K562 (cell line): ENCODE measurements around the gene WDR93. TPM values are rescaled to one million over a fixed set of nuclear protein-coding genes. Genes with fewer than 3 reads are reported as not detected.

Experiments
- ATAC-seq: fragments of 200-7000 bp; cut with Tn5 transposase; 3 replicates; pipeline ENCODE4 v1.9.1; 2020; ENCODE audit warnings: moderate library complexity
- BruUV-seq: library from RNA; stranded (reverse); fragments of 400-500 nt; replicated peaks from 2 replicates; lab custom pipeline; 2021; lab: Mats Ljungman, UMichigan
- CTCF ChIA-PET: fragments of 300-600 bp; formaldehyde crosslinking; extraction: SDS; loops from one replicate; lab custom pipeline; 2021; ENCODE audit warnings: low intra/inter-chr PET ratio; lab: Yijun Ruan, JAX
- POLR2A ChIA-PET: fragments of 300-600, 350-650 bp; sonication (Branson Sonifier 250); formaldehyde crosslinking; extraction: SDS; loops from one replicate; lab custom pipeline; 2021; ENCODE audit warnings: antibody characterized with exemption, inconsistent platforms; lab: Yijun Ruan, JAX
- DNase-seq, 4 experiments: peaks; one replicate each; pipeline versions ENCODE4 v3.0.0 to v3.0.0-alpha.2; 2011 to 2018; ENCODE audit warnings: low spot score in 3 of 4, mixed read lengths in 3 of 4; ENCODE audit errors: extremely low read depth in 1 of 4
- FAIRE-seq: peaks from 2 replicates; lab custom pipeline; 2011; peaks lifted over from hg19 to GRCh38; lab: Jason Lieb, UNC
- H2AFZ ChIP-seq: 2 replicates; pipeline ENCODE4 v1.6.0; 2011; ENCODE audit warnings: low read depth, low read length, control low read depth, inconsistent platforms
- H3K27ac ChIP-seq: fragments of 200-600 bp; 3 replicates; pipeline ENCODE4 v1.8.0; 2011; ENCODE audit warnings: low read depth, mild to moderate bottlenecking, control low read depth, inconsistent platforms, low read length, moderate library complexity, mixed read lengths; ENCODE audit errors: extremely low read depth
- H3K27me3 ChIP-seq, 2 experiments: fragments of 300-600 bp in 1 of 2; 2 replicates in 1 of 2; 3 replicates in 1 of 2; pipeline versions ENCODE4 v1.6.0 to v1.8.0; 2011; ENCODE audit warnings: inconsistent platforms in 2 of 2, low read length in 2 of 2, mild to moderate bottlenecking in 1 of 2, mixed read lengths in 1 of 2, moderate library complexity in 1 of 2; ENCODE audit not compliant: control insufficient read depth in 2 of 2, insufficient read depth in 2 of 2
- H3K36me3 ChIP-seq: fragments of 300-600 bp; 3 replicates; pipeline ENCODE4 v1.8.0; 2011; ENCODE audit warnings: mild to moderate bottlenecking, low read length, inconsistent platforms; ENCODE audit not compliant: control insufficient read depth, insufficient read depth
- H3K4me1 ChIP-seq, 2 experiments: fragments of 200-600 bp in 1 of 2; replicated peaks in 1 of 2; 2 replicates in 1 of 2; 3 replicates in 1 of 2; pipeline versions ENCODE4 v1.5.1 to v1.8.0; 2011; ENCODE audit warnings: inconsistent platforms in 2 of 2, low read length in 2 of 2, mild to moderate bottlenecking in 1 of 2, mixed read lengths in 1 of 2, moderate library complexity in 1 of 2; ENCODE audit not compliant: control insufficient read depth in 2 of 2, insufficient read depth in 2 of 2
- H3K4me2 ChIP-seq: 2 replicates; pipeline ENCODE4 v1.6.1; 2011; ENCODE audit warnings: low read length, control low read depth, inconsistent platforms, mixed read lengths; ENCODE audit not compliant: insufficient read depth
- H3K4me3 ChIP-seq: fragments of 200-600 bp; sonication (generic), shearing (Covaris generic); 2 replicates; pipeline ENCODE4 v1.5.1; 2016; ENCODE audit warnings: control low read depth, inconsistent platforms
- H3K79me2 ChIP-seq: fragments of 200-600 bp; 3 replicates; pipeline ENCODE4 v1.8.0; 2011; ENCODE audit warnings: low read length, inconsistent platforms; ENCODE audit not compliant: control insufficient read depth, insufficient read depth
- H3K9ac ChIP-seq, 2 experiments: 2 replicates each; pipeline versions ENCODE4 v1.6.0 to v1.6.1; 2011; ENCODE audit warnings: low read depth in 2 of 2, low read length in 2 of 2, control low read depth in 1 of 2, inconsistent platforms in 1 of 2, mild to moderate bottlenecking in 1 of 2, mixed read lengths in 1 of 2; ENCODE audit not compliant: insufficient read depth in 1 of 2
- H3K9me1 ChIP-seq: one replicate; pipeline ENCODE4 v1.6.0; 2011; ENCODE audit warnings: inconsistent platforms, mild to moderate bottlenecking, low read length, moderate library complexity; ENCODE audit not compliant: control insufficient read depth, insufficient read depth
- H3K9me3 ChIP-seq: replicated peaks from 2 replicates; pipeline ENCODE4 v1.5.1; 2011; ENCODE audit warnings: low read depth, low read length, inconsistent platforms; ENCODE audit not compliant: control insufficient read depth, insufficient read depth
- H4K20me1 ChIP-seq: replicated peaks from 2 replicates; pipeline ENCODE4 v1.6.1; 2011; ENCODE audit warnings: low read length, inconsistent platforms, mixed read lengths; ENCODE audit not compliant: control insufficient read depth, insufficient read depth
- IRF2 ChIP-seq: sonication (generic); formaldehyde crosslinking; IDR thresholded peaks from 2 replicates; pipeline ENCODE4 v1.8.1; 2022; ENCODE audit warnings: mild to moderate bottlenecking, missing genetic modification reagents
- RBFOX2 ChIP-seq: fragments of 200-400 bp; formaldehyde crosslinking; IDR thresholded peaks from 2 replicates; pipeline ENCODE4 v1.6.1; 2017; ENCODE audit warnings: low read depth, mild to moderate bottlenecking, low read length, moderate library complexity
- RBM34 ChIP-seq: fragments of 200-400 bp; formaldehyde crosslinking; IDR thresholded peaks from 2 replicates; pipeline ENCODE4 v1.6.1; 2018; ENCODE audit warnings: low read length, borderline replicate concordance; ENCODE audit not compliant: insufficient read depth
- SLC30A9 ChIP-seq: fragments of 250-450 bp; sonication (Bioruptor Pico); IDR thresholded peaks from 2 replicates; pipeline ENCODE4 v1.8.0; 2022; ENCODE audit warnings: mild to moderate bottlenecking, moderate library complexity
- ZNF311 ChIP-seq: fragments of 250-450 bp; sonication (Bioruptor Pico); IDR thresholded peaks from 2 replicates; pipeline ENCODE4 v1.4.0; 2020; ENCODE audit warnings: mild to moderate bottlenecking, moderate library complexity
- WGBS: fragments of 100-300 bp; shearing (Covaris generic); methylation state at CpG from one replicate; pipeline ENCODE4 v1.1.6; 2016; ENCODE audit warnings: low coverage, mixed read lengths; ENCODE audit not compliant: insufficient coverage; ENCODE audit errors: missing lambda C conversion rate; 5-methylcytosine and 5-hydroxymethylcytosine counted together
- in situ Hi-C: fragments of 300-500 bp; cut with MboI; formaldehyde crosslinking; loops from 4 replicates; pipeline ENCODE4 v1.15.0; 2018; ENCODE audit warnings: inconsistent platforms, mixed read lengths
- intact Hi-C: fragments of 100-400 bp; cut with micrococcal nuclease; formaldehyde crosslinking; loops from 2 replicates; pipeline ENCODE4 v1.14.2; 2022
- polyA plus RNA-seq, 8 experiments: library from polyadenylated mRNA; depleted of rRNA in 4 of 8; stranded (reverse) in 5 of 8; unstranded in 3 of 8; fragments of >200 nt; fragmentation: Nextera tagmentation in 2 of 8; fragmentation: Illumina TruSeq in 1 of 8; extraction: Ambion mirVana in 2 of 8; extraction: Trizol in 1 of 8; gene quantifications; 2 replicates each; pipeline versions ENCODE4 v1.2.1 to v1.2.3, GENCODE V29; 2011 to 2014; ENCODE audit warnings: inconsistent platforms in 1 of 8, missing spikeins in 1 of 8
- total RNA-seq, 7 experiments: library from RNA; depleted of rRNA in 6 of 7; stranded (reverse); fragments of >200 nt in 6 of 7; fragmentation: Illumina TruSeq in 2 of 7; extraction: Trizol in 2 of 7; gene quantifications; 2 replicates each; pipeline versions ENCODE4 v1.2.1 to v1.2.3, GENCODE V29; 2011 to 2021; ENCODE audit warnings: low replicate concordance in 1 of 7
- TF ChIP-seq, protein P1 (sequence below): fragments of 150-350 bp; IDR thresholded peaks from 2 replicates; pipeline ENCODE4 v1.6.1; 2014; ENCODE audit warnings: low read depth, mild to moderate bottlenecking, low read length, borderline replicate concordance

WDR93 gene
- total and polyA plus RNA-seq, 9 of the 15 experiments (the other 6 are each of a cell fraction or from before 2014, with no cell fraction given), result not detected

DNA sequence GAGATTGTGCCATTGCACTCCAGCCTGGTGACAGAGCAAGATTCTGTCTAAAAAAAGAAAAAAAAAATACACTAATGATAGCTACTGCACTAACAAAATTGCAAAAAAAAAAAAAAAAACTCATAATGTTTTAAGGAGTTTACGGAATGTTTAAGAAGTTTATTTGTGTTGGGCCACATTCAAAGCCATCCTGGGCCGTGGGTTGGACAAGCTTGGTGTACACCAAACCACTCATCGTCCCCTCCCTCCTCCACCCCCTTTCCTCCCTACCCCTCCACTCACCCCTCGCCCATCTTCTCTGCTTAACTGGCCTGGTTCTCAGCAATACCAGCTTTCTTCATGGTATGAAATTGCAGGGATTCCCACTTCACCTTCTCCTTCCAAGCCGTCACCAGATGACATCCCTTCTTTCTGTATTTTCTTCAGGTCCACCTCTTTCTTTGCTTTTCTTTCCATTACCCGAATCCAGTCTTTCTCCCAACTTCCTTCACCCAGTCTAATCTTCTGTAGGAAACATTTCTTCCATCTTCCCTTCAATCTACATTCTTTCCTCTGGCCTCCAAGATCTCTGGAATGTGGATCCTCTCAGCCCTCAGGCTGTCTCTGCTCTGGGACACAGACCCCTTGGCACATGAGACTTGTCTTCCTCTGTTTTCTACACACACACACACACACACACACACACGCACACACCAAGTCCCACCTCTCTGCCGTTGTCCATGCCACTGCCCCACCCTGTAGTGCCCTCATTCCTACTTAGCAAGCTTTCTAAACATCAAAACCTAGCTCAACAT is 63.9 kb downstream of the WDR93 start:
- no peaks in the 10 kb centered on the region for H3K36me3 ChIP-seq
- ATAC-seq (no peak), DNase-seq (no peak)
- 0 out of 2 replicates have a peak overlapping the region, but pooled peaks have one; percentile 32 for H2AFZ ChIP-seq
- POLR2A ChIA-PET, result interaction anchor here (0.7 to 1.7 kb wide), 2 partner anchors 120 to 208 kb away, joined by 3 to 5 read pairs; no protein-coding TSS in a partner anchor
- H3K9ac ChIP-seq, result no peak overlapping the region
- in situ Hi-C loops, result loop anchor here (5.0 to 10.0 kb wide), 2 partner anchors 123 to 340 kb away; no protein-coding TSS in a partner anchor
- H3K4me1 ChIP-seq, result peaks cover 0 to 27% of the 10 kb centered on the region in 2 experiments; a peak in 3 of 5 replicates
- CTCF ChIA-PET, result no interaction called here
- BruUV-seq, result no TSS peak
- no peak overlapping the region for H3K4me2 ChIP-seq
- no peaks in the 10 kb centered on the region for H3K9me1 ChIP-seq
- H3K27me3 ChIP-seq, result no peaks in the 10 kb centered on the region; a peak in 1 of 5 replicates
- no peak for TF ChIP-seq ZNF311 (CRISPR knock-in tag)
- no peak for TF ChIP-seq RBFOX2
- TF ChIP-seq, protein P1, sequence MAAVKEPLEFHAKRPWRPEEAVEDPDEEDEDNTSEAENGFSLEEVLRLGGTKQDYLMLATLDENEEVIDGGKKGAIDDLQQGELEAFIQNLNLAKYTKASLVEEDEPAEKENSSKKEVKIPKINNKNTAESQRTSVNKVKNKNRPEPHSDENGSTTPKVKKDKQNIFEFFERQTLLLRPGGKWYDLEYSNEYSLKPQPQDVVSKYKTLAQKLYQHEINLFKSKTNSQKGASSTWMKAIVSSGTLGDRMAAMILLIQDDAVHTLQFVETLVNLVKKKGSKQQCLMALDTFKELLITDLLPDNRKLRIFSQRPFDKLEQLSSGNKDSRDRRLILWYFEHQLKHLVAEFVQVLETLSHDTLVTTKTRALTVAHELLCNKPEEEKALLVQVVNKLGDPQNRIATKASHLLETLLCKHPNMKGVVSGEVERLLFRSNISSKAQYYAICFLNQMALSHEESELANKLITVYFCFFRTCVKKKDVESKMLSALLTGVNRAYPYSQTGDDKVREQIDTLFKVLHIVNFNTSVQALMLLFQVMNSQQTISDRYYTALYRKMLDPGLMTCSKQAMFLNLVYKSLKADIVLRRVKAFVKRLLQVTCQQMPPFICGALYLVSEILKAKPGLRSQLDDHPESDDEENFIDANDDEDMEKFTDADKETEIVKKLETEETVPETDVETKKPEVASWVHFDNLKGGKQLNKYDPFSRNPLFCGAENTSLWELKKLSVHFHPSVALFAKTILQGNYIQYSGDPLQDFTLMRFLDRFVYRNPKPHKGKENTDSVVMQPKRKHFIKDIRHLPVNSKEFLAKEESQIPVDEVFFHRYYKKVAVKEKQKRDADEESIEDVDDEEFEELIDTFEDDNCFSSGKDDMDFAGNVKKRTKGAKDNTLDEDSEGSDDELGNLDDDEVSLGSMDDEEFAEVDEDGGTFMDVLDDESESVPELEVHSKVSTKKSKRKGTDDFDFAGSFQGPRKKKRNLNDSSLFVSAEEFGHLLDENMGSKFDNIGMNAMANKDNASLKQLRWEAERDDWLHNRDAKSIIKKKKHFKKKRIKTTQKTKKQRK, result no peak
- TF ChIP-seq RBM34, result no peak
- no peak for TF ChIP-seq IRF2 (CRISPR knock-in tag)
- no peak for TF ChIP-seq SLC30A9 (CRISPR knock-in tag)
- TF ChIP-seq, all 486 proteins: peak for 0
- FAIRE-seq, result no peak
- Histone ChIP-seq H4K20me1 (no peaks in the 10 kb centered on the region; the same call in 1 of the 2 replicates), H3K9me3 (no peaks in the 10 kb centered on the region), H3K27ac (no peak overlapping the region), H3K79me2 (no peaks in the 10 kb centered on the region), H3K4me3 (no peak overlapping the region)
- 23% methylated on average over 6 of the region's 8 CpGs for WGBS
- intact Hi-C loops, result no loop called here
